Measurements from ENCODE around the gene NPIPB2.

NPIPB2 gene

DNA sequence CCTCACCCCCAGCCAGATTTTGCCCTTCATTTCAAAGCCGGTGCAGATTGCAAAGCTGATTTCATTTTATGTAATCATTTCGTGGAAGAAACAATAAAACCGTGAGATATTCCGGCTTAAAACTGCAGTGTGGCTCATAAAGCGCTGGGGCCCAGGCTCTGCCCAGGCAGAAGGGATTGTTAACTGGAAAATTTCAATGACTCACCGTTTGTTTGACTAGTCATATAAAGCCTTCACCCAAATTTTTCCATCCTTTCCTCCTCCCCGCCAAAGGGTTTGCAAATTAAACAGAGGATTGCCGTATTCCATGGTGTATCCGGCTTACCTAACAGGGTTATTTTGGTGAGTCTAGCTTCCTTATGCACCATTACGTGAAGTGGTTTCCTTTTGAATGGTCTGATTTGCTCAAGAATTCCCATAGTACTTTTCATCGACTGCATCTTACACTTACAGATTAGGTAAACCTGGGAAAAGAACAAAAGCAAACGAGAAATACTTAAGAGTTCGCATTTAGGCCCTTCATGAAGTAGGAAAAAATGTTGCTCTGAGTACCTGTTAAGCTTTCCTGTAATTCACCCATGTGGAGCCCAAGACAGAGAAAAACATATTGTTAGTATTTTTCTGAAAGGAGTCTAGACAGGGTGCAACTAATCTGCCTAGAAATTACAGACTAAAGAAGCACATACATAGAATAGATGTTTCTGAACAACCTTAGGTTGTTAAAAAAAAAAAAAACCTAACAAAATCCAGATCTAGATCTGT lies 25.1 kb downstream of the NPIPB2 start:
- peak overlapping the region; percentile 65 for H3K27ac ChIP-seq (ENCODE audit: low read length)
- H2AFZ ChIP-seq (ENCODE audit: low read depth, low read length) = peak overlapping the region; percentile 97
- H3K4me1 ChIP-seq (ENCODE audit: insufficient read depth, low read length) = peaks cover 33% of the 10 kb centered on the region
- H4K20me1 ChIP-seq (ENCODE audit: insufficient read depth, low read length) = peaks cover 28% of the 10 kb centered on the region
- DNase-seq (no peak), ATAC-seq (ENCODE audit: insufficient read depth, low read depth) (no peak)
- H3K4me2 ChIP-seq (ENCODE audit: insufficient read depth, low read length) = peak overlapping the region; percentile 88
- no peaks in the 10 kb centered on the region for H3K9me3 ChIP-seq (ENCODE audit: insufficient read depth, low read length, severe bottlenecking)
- H3K36me3 ChIP-seq (ENCODE audit: insufficient read depth, low read length) = peaks cover 10% of the 10 kb centered on the region; the same call in 1 of the 2 replicates
- peak overlapping the region; percentile 36 to 72; a peak in 3 of 4 replicates for H3K4me3 ChIP-seq (ENCODE audit: low read depth in 1 of 2, low read length in 2 of 2)
- TF ChIP-seq EZH2 (IDR thresholded peaks at IDR 0.05; ENCODE audit: borderline replicate concordance, low read depth, low read length, severe bottlenecking) = no peak
- TF ChIP-seq, protein P1, sequence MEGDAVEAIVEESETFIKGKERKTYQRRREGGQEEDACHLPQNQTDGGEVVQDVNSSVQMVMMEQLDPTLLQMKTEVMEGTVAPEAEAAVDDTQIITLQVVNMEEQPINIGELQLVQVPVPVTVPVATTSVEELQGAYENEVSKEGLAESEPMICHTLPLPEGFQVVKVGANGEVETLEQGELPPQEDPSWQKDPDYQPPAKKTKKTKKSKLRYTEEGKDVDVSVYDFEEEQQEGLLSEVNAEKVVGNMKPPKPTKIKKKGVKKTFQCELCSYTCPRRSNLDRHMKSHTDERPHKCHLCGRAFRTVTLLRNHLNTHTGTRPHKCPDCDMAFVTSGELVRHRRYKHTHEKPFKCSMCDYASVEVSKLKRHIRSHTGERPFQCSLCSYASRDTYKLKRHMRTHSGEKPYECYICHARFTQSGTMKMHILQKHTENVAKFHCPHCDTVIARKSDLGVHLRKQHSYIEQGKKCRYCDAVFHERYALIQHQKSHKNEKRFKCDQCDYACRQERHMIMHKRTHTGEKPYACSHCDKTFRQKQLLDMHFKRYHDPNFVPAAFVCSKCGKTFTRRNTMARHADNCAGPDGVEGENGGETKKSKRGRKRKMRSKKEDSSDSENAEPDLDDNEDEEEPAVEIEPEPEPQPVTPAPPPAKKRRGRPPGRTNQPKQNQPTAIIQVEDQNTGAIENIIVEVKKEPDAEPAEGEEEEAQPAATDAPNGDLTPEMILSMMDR (IDR thresholded peaks at IDR 0.05; ENCODE audit: borderline replicate concordance, extremely low read depth, low read length, poor library complexity, severe bottlenecking) = no peak
- peak overlapping the region; percentile 58 for H3K9ac ChIP-seq (ENCODE audit: low read depth, low read length)
- H3K79me2 ChIP-seq (ENCODE audit: insufficient read depth, low read length) = peaks cover 40% of the 10 kb centered on the region
- peaks cover 4% of the 10 kb centered on the region for H3K27me3 ChIP-seq (ENCODE audit: insufficient read depth, low read length, poor library complexity)

DNA sequence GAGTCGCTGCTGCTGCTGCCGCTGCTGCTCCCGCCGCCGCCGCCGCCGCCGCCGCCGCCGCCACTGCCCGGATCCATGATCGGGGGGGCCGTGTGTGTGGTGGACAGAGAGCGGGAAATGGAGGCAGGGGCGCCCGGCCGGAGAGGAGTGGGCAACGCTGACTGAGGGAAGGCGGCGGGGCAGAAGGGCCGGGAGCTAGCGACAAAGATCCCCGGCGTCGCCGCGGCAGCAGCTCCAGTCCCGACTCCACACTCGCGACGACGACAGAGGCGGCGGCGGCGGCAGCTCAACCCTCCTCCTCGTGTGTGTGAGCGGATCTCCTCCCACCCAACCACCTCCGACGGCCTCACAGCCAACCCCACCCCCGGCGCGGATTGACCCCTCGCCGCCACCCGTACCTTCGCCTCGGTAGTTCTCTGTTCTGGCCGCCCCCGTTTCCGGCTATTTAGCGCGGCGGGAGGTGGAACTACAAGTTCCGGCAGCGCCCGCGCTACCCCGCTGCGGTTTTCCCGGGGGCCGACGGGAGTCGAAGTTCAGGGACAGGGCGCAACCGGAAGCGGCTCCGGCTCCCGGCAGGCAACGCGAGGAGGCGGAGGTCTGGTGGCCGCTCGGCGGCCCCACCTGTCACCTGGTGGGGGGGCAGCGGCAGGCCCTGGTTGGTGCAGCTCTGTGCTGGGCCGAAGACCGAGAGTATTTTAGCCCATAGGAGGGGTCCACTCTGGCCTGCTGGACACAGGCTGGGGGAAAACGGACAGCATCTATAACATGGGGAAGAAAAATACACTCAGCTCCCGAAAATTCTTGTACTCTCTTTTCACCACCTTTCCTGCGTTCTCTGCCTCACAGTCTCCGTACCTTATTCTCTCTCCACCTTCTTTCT lies 26.0 kb downstream of the NPIPB2 start, which contains the start of gene GSPT1:
GSPT1 (minus strand) TSS at position 313 of the 880 bp plus-strand sequence; CDS start at position 77, 236 bp downstream.
- DNase-seq = peak; percentile 99
- H3K4me2 ChIP-seq (ENCODE audit: insufficient read depth, low read length) = peak within 1 kb of the TSS; percentile 88
- ATAC-seq (ENCODE audit: insufficient read depth, low read depth) = peak; percentile 94
- peaks cover 32% of the 10 kb centered on the region for H4K20me1 ChIP-seq (ENCODE audit: insufficient read depth, low read length)
- H3K9me3 ChIP-seq (ENCODE audit: insufficient read depth, low read length, severe bottlenecking) = no peaks in the 10 kb centered on the region
- H3K9ac ChIP-seq (ENCODE audit: low read depth, low read length) = peak within 1 kb of the TSS; percentile 68
- peaks cover 15% of the 10 kb centered on the region; the same call in 1 of the 2 replicates for H3K36me3 ChIP-seq (ENCODE audit: insufficient read depth, low read length)
- peaks cover 33% of the 10 kb centered on the region for H3K4me1 ChIP-seq (ENCODE audit: insufficient read depth, low read length)
- peaks cover 48% of the 10 kb centered on the region for H3K79me2 ChIP-seq (ENCODE audit: insufficient read depth, low read length)
- peak within 1 kb of the TSS; percentile 68 for H3K27ac ChIP-seq (ENCODE audit: low read length)
- H3K4me3 ChIP-seq (ENCODE audit: low read depth in 1 of 2, low read length in 2 of 2) = peak within 1 kb of the TSS; percentile 36 to 72; a peak in 3 of 4 replicates
- TF ChIP-seq, protein P1 (IDR thresholded peaks at IDR 0.05; ENCODE audit: borderline replicate concordance, extremely low read depth, low read length, poor library complexity, severe bottlenecking) = peak; percentile 8
- TF ChIP-seq EZH2 (IDR thresholded peaks at IDR 0.05; ENCODE audit: borderline replicate concordance, low read depth, low read length, severe bottlenecking) = no peak
- H3K27me3 ChIP-seq (ENCODE audit: insufficient read depth, low read length, poor library complexity) = peaks cover 4% of the 10 kb centered on the region
- H2AFZ ChIP-seq (ENCODE audit: low read depth, low read length) = peak within 1 kb of the TSS; percentile 97

DNA sequence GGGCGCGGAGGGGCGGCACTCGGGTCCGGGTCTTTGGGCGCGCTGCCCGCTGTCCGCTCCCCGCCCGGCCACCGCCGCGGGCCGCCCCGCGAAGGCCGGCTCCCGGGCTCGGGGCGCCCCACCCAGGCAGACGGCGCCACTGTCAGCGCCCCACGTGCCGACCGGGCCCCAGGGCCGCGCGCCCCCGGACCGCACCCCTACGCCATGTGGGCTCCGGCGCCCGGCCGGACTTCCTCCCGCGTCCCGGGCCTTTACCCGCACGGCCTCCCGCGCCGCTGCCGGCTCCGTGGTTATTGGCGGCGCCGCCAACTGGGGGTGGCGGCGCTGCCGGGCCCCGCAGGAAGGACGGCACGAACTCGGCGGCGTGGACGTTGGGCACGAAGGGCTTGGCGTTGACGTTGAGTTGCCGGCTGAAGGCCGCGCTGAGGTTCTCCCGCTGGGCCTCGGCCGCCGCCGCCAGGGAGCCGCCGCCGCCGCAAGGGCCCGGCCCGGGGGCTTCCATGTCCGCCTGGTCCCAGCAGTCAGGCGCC lies 26.7 kb downstream of the NPIPB2 start:
- peaks cover 33% of the 10 kb centered on the region for H3K4me1 ChIP-seq (ENCODE audit: insufficient read depth, low read length)
- peak overlapping the region; percentile 46 for H2AFZ ChIP-seq (ENCODE audit: low read depth, low read length)
- H3K27ac ChIP-seq (ENCODE audit: low read length) = peak overlapping the region; percentile 68

More for the DNA sequence above, 26.7 kb downstream of the NPIPB2 start:
- peak overlapping the region; percentile 68 for H3K9ac ChIP-seq (ENCODE audit: low read depth, low read length)
- TF ChIP-seq EZH2 (IDR thresholded peaks at IDR 0.05; ENCODE audit: borderline replicate concordance, low read depth, low read length, severe bottlenecking) = no peak
- TF ChIP-seq, protein P1 (IDR thresholded peaks at IDR 0.05; ENCODE audit: borderline replicate concordance, extremely low read depth, low read length, poor library complexity, severe bottlenecking) = no peak
- H4K20me1 ChIP-seq (ENCODE audit: insufficient read depth, low read length) = peaks cover 40% of the 10 kb centered on the region
- peaks cover 18% of the 10 kb centered on the region; the same call in 1 of the 2 replicates for H3K36me3 ChIP-seq (ENCODE audit: insufficient read depth, low read length)
- peak; percentile 25 for DNase-seq
- peaks cover 55% of the 10 kb centered on the region for H3K79me2 ChIP-seq (ENCODE audit: insufficient read depth, low read length)
- no peaks in the 10 kb centered on the region for H3K9me3 ChIP-seq (ENCODE audit: insufficient read depth, low read length, severe bottlenecking)
- peak overlapping the region; percentile 75 for H3K4me2 ChIP-seq (ENCODE audit: insufficient read depth, low read length)
- peak overlapping the region; percentile 17 to 67; a peak in 3 of 4 replicates for H3K4me3 ChIP-seq (ENCODE audit: low read depth in 1 of 2, low read length in 2 of 2)
- peaks cover 3% of the 10 kb centered on the region for H3K27me3 ChIP-seq (ENCODE audit: insufficient read depth, low read length, poor library complexity)
- ATAC-seq (ENCODE audit: insufficient read depth, low read depth) = no peak; the same call in 2 of the 3 replicates
